MCF 10A (cell line): ENCODE results near the gene SIPA1L2. TPM values are rescaled to one million over a fixed set of nuclear protein-coding genes. Genes with fewer than 3 reads are reported as not detected.
"Not testable (repeated sequence)": the region's sequence is repeated elsewhere in the genome, so short reads cannot be mapped to it uniquely, and the experiment has no call there.

Experiments used
- BruUV-seq: library from RNA; stranded (reverse); fragments of 400-500 nt; replicated peaks from 2 replicates; lab custom pipeline; 2021; lab: Mats Ljungman, UMichigan
- CTCF ChIA-PET: fragments of 300-600 bp; sonication (Branson Sonifier 250); formaldehyde crosslinking; extraction: SDS; loops from one replicate; lab custom pipeline; 2021; ENCODE audit warnings: antibody characterized with exemption, inconsistent platforms; lab: Yijun Ruan, JAX
- POLR2A ChIA-PET: fragments of 300-600, 350-650 bp; sonication (Branson Sonifier 250); formaldehyde crosslinking; extraction: SDS; loops from one replicate; lab custom pipeline; 2020; ENCODE audit warnings: antibody characterized with exemption, inconsistent platforms; lab: Yijun Ruan, JAX
- DNase-seq: peaks from one replicate; pipeline ENCODE4 v3.0.0-alpha.2; 2018; ENCODE audit not compliant: unreplicated experiment
- H3K27ac Mint-ChIP-seq: one replicate; pipeline ENCODE4 v1.8.0; 2022; ENCODE audit warnings: mild to moderate bottlenecking, low read depth, mixed read lengths; ENCODE audit not compliant: unreplicated experiment
- H3K27me3 Mint-ChIP-seq: one replicate; pipeline ENCODE4 v1.8.0; 2022; ENCODE audit warnings: mixed read lengths; ENCODE audit not compliant: insufficient read depth, unreplicated experiment
- H3K36me3 Mint-ChIP-seq: one replicate; pipeline ENCODE4 v1.8.0; 2022; ENCODE audit warnings: mild to moderate bottlenecking, moderate library complexity, mixed read lengths; ENCODE audit not compliant: insufficient read depth, unreplicated experiment
- H3K4me1 Mint-ChIP-seq: one replicate; pipeline ENCODE4 v1.8.0; 2022; ENCODE audit warnings: mixed read lengths; ENCODE audit not compliant: insufficient read depth, unreplicated experiment
- H3K4me3 Mint-ChIP-seq: one replicate; pipeline ENCODE4 v1.8.0; 2022; ENCODE audit warnings: mild to moderate bottlenecking, moderate library complexity, mixed read lengths; ENCODE audit not compliant: unreplicated experiment
- H3K9me3 Mint-ChIP-seq: one replicate; pipeline ENCODE4 v1.8.0; 2022; ENCODE audit warnings: mixed read lengths; ENCODE audit not compliant: unreplicated experiment
- CTCF ChIP-seq: fragments of 200-600 bp; IDR thresholded peaks from one replicate; pipeline ENCODE4 v1.8.0; 2022; ENCODE audit warnings: antibody characterized with exemption, mild to moderate bottlenecking; ENCODE audit not compliant: unreplicated experiment
- intact Hi-C: fragments of 100-400 bp; cut with micrococcal nuclease; formaldehyde crosslinking; loops from 2 replicates; pipeline ENCODE4 v1.14.1; 2022
- total RNA-seq: library from RNA; stranded (reverse); gene quantifications from 2 replicates; pipeline ENCODE4 v1.2.3, GENCODE V29; 2022

Gene SIPA1L2
- total RNA-seq, 1 experiment from 2014 or later = 15.2 TPM

- Mint-ChIP-seq H3K27ac (no peak overlapping the region), H3K4me3 (no peak overlapping the region), H3K36me3 (peaks cover 11% of the 10 kb centered on the region), H3K9me3 (no peaks in the 10 kb centered on the region), H3K27me3 (no peaks in the 10 kb centered on the region), H3K4me1 (peaks cover 31% of the 10 kb centered on the region)
- no peak for DNase-seq
- TF ChIP-seq CTCF = peak; percentile 20
- CTCF ChIA-PET = interaction anchor here (0.6 to 1.1 kb wide), 2 partner anchors 16 to 100 kb away, joined by 3 to 5 read pairs; no protein-coding TSS in a partner anchor
- intact Hi-C loops = loop anchor here (5.0 kb wide), 1 partner anchor 35 kb away; no protein-coding TSS in a partner anchor
- BruUV-seq = no TSS peak
- POLR2A ChIA-PET = interaction anchor here (1.0 kb wide), 1 partner anchor 12 kb away, joined by 3 read pairs; no protein-coding TSS in a partner anchor
Observed at GRCh38 chr1:232611834-232612233, 18.1 kb downstream of the SIPA1L2 start.

GRCh38 chr1:232610902-232611745, 18.8 kb downstream of the SIPA1L2 start:
- intact Hi-C loops = loop anchor here (5.0 kb wide), 1 partner anchor 34 kb away; no protein-coding TSS in a partner anchor
- H3K4me3 Mint-ChIP-seq, H3K27me3 Mint-ChIP-seq, DNase-seq, BruUV-seq, H3K27ac Mint-ChIP-seq, H3K9me3 Mint-ChIP-seq, POLR2A ChIA-PET: not testable (repeated sequence)
- CTCF ChIA-PET = interaction anchor here (0.9 to 1.1 kb wide), 2 partner anchors 16 kb away, joined by 5 to 6 read pairs; no protein-coding TSS in a partner anchor
- peaks cover 11% of the 10 kb centered on the region for H3K36me3 Mint-ChIP-seq
- H3K4me1 Mint-ChIP-seq = peaks cover 31% of the 10 kb centered on the region

- no peak overlapping the region for H3K4me3 Mint-ChIP-seq
- CTCF ChIA-PET = interaction anchor here (0.9 kb wide), 1 partner anchor 17 kb away, joined by 6 read pairs; no protein-coding TSS in a partner anchor
Observed at GRCh38 chr1:232610192-232610901, 19.6 kb downstream of the SIPA1L2 start.

More at GRCh38 chr1:232610192-232610901, 19.6 kb downstream of the SIPA1L2 start:
- Mint-ChIP-seq H3K27ac (no peak overlapping the region), H3K9me3 (no peaks in the 10 kb centered on the region), H3K36me3 (peaks cover 11% of the 10 kb centered on the region), H3K4me1 (peaks cover 30% of the 10 kb centered on the region), H3K27me3 (no peaks in the 10 kb centered on the region)
- POLR2A ChIA-PET = no interaction called here
- no peak for TF ChIP-seq CTCF
- DNase-seq = no peak
- intact Hi-C loops = loop anchor here (5.0 kb wide), 1 partner anchor 33 kb away; no protein-coding TSS in a partner anchor
- BruUV-seq = no TSS peak
